GM18526 (cell line): Measurements from ENCODE around the gene GPR160.

Experiments used
- POLR2A ChIP-seq: IDR thresholded peaks from 3 replicates; pipeline ENCODE4 v1.6.1; 2011; ENCODE audit not compliant: insufficient read length; ENCODE audit errors: extremely low read depth

Gene GPR160

GRCh38 chr3:170111147-170111771, 73.5 kb downstream of the GPR160 start:
- no peak for TF ChIP-seq POLR2A

GRCh38 chr3:170117134-170117533, 79.3 kb downstream of the GPR160 start:
- no peak for TF ChIP-seq POLR2A

DNA sequence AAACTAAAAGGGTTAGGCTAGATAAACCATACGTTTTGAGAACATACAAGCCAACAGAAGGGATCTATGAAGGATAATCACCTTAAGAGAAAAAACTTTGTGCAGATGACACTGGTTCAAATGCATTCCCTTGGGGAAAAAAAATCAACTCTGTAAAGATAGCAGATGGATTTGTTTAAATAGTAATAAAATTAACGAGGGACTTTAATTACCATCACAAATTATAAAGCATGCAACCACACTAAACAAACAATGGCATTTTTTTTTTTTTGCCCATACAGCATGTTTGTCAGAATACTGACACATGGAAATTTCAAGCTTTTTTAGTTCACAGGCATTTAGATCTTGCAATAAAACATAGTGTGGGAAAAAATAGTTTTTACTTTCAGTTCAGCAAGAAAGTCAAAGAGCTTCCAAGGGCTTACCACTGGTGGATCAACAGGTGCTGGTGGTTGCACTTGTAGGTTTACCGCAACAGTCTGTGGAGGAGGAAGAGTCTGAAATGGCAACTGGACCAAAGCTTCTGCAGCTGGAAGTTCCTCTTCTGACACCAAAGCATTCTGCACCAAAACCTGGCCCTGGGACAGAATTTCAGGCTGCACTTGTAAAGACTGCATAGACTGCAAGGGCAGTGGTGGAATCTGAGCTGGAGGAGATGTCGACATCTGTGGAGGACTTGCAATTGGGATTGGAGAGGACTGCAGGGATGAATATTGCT, 90.6 kb downstream of the GPR160 start:
- TF ChIP-seq POLR2A, result no peak

GRCh38 chr3:170128977-170129431, 91.2 kb downstream of the GPR160 start:
- no peak for TF ChIP-seq POLR2A

- no peak for TF ChIP-seq POLR2A
Measured at GRCh38 chr3:170130532-170130931, 92.7 kb downstream of the GPR160 start.

GRCh38 chr3:170132335-170132734, 94.5 kb downstream of the GPR160 start:
- TF ChIP-seq POLR2A, result no peak
